ENCODE results near the gene OR5W2.
"Not testable (repeated sequence)": the region's sequence is repeated elsewhere in the genome, so short reads cannot be mapped to it uniquely, and the experiment has no call there.

The OR5W2 gene
- 0 reads per million in 4 donors for total RNA-seq

- no peak for DNase-seq
These were observed at the start of gene OR5W2 for GRCh38 chr11:55914482-55914881. Gene OR5W2 (minus strand): TSS chr11:55914582. CDS start chr11:55914582, 0 bp downstream.

GRCh38 chr11:55956521-55956920 lies 42.1 kb upstream of the OR5W2 start:
- no peak for DNase-seq

GRCh38 chr11:55949330-55949729 lies 34.9 kb upstream of the OR5W2 start:
- no peak for DNase-seq

GRCh38 chr11:55942785-55943392 lies 28.5 kb upstream of the OR5W2 start:
- DNase-seq = peak in 1 of 5 donors; percentile 1

- DNase-seq = no peak
These were observed 21.9 kb upstream of the OR5W2 start, which contains the start of gene OR5I1 for GRCh38 chr11:55936300-55936699. Gene OR5I1 (minus strand): TSS chr11:55936400. CDS start chr11:55936400, 0 bp downstream.

GRCh38 chr11:55920537-55920936 lies 6.2 kb upstream of the OR5W2 start:
- no peak for DNase-seq

- DNase-seq = no peak
These were observed 12.1 kb downstream of the OR5W2 start for GRCh38 chr11:55902308-55902707.

- DNase-seq = no peak
These were observed 19.2 kb downstream of the OR5W2 start for GRCh38 chr11:55895216-55895615.

- DNase-seq = not testable (repeated sequence)
These were observed 28.9 kb downstream of the OR5W2 start for GRCh38 chr11:55885481-55885880.

- not testable (repeated sequence) for DNase-seq
These were observed 29.4 kb downstream of the OR5W2 start for GRCh38 chr11:55884995-55885394.

GRCh38 chr11:55882997-55883396 lies 31.4 kb downstream of the OR5W2 start, which contains the start of gene TRIM51:
Gene TRIM51 (plus strand): TSS chr11:55883297. CDS start chr11:55885429, 2,132 bp downstream.
- DNase-seq = not testable (repeated sequence)

GRCh38 chr11:55873146-55873545 lies 41.2 kb downstream of the OR5W2 start:
- DNase-seq = not testable (repeated sequence)

GRCh38 chr11:55872731-55873130 lies 41.7 kb downstream of the OR5W2 start:
- not testable (repeated sequence) for DNase-seq

- DNase-seq = not testable (repeated sequence)
These were observed 47.0 kb downstream of the OR5W2 start for GRCh38 chr11:55867354-55867753.

Data from T-helper 1 cell (primary cell).